NCI-H2196 (cell line): ENCODE measurements around the gene COL1A2.

ENCODE experiments used
- DNase-seq: peaks from one replicate; lab custom pipeline; 2025; ENCODE audit not compliant: unreplicated experiment; lab: John Stamatoyannopoulos, UW

The COL1A2 gene

GRCh38 chr7:94476251-94476840, 81.7 kb downstream of the COL1A2 start:
- DNase-seq: no peak

- DNase-seq: no peak
Observed at GRCh38 chr7:94477878-94478277, 83.2 kb downstream of the COL1A2 start.

GRCh38 chr7:94478648-94479214, 84.0 kb downstream of the COL1A2 start:
- DNase-seq: no peak
